CD8-positive, alpha-beta memory T cell (primary cell): Measurements from ENCODE around the gene CCDC138. TPM values are rescaled to one million over a fixed set of nuclear protein-coding genes. Genes with fewer than 3 reads are reported as not detected.

Source experiments
- CTCF ChIA-PET: fragments of 350-600 bp; sonication (Branson Sonifier 250); formaldehyde crosslinking; loops from one replicate; lab custom pipeline; 2021; ENCODE audit warnings: antibody characterized with exemption; lab: Charles Lee
- POLR2A ChIA-PET: fragments of 350-600 bp; sonication (Branson Sonifier 250); formaldehyde crosslinking; loops from one replicate; lab custom pipeline; 2021; ENCODE audit warnings: antibody characterized with exemption; lab: Charles Lee
- DNase-seq, 5 donors: peaks; one replicate each; pipeline versions ENCODE4 v3.0.0 to v3.0.0-alpha.2; 2020 to 2022; ENCODE audit warnings: mixed read lengths in 1 of 5
- H3K27ac ChIP-seq: one replicate; pipeline ENCODE4 v1.7.0; 2013; ENCODE audit warnings: low read depth, mild to moderate bottlenecking, low read length, moderate library complexity
- H3K27me3 ChIP-seq: 2 replicates; pipeline ENCODE4 v1.7.0; 2013; ENCODE audit warnings: low read length, mild to moderate bottlenecking; ENCODE audit not compliant: insufficient read depth, poor library complexity, severe bottlenecking
- H3K36me3 ChIP-seq: 2 replicates; pipeline ENCODE4 v1.7.0; 2013; ENCODE audit warnings: mild to moderate bottlenecking, low read length, moderate library complexity; ENCODE audit not compliant: insufficient read depth
- H3K4me1 ChIP-seq: 2 replicates; pipeline ENCODE4 v1.7.0; 2013; ENCODE audit warnings: mild to moderate bottlenecking, low read length, moderate library complexity; ENCODE audit not compliant: insufficient read depth
- H3K4me3 ChIP-seq: 2 replicates; pipeline ENCODE4 v1.7.0; 2013; ENCODE audit warnings: mild to moderate bottlenecking, low read length
- H3K9me3 ChIP-seq: 2 replicates; pipeline ENCODE4 v1.7.0; 2013; ENCODE audit warnings: mild to moderate bottlenecking, low read length
- H3K27ac Mint-ChIP-seq, 8 donors: one replicate each; pipeline ENCODE4 v1.8.0; 2020 to 2021; ENCODE audit warnings: mixed read lengths in 8 of 8, mild to moderate bottlenecking in 6 of 8, inconsistent platforms in 3 of 8, moderate library complexity in 3 of 8
- H3K27me3 Mint-ChIP-seq, 2 donors: one replicate each; pipeline ENCODE4 v1.8.0; 2020 to 2021; ENCODE audit warnings: mixed read lengths in 2 of 2, mild to moderate bottlenecking in 1 of 2, moderate library complexity in 1 of 2
- H3K36me3 Mint-ChIP-seq, 3 donors: one replicate each; pipeline ENCODE4 v1.8.0; 2020 to 2021; ENCODE audit warnings: mixed read lengths in 3 of 3, inconsistent platforms in 1 of 3, mild to moderate bottlenecking in 1 of 3
- H3K4me1 Mint-ChIP-seq, 3 donors: one replicate each; pipeline ENCODE4 v1.8.0; 2020 to 2021; ENCODE audit warnings: mixed read lengths in 3 of 3, inconsistent platforms in 1 of 3, mild to moderate bottlenecking in 1 of 3
- H3K4me3 Mint-ChIP-seq, 7 donors: one replicate each; pipeline ENCODE4 v1.8.0; 2020 to 2021; ENCODE audit warnings: mixed read lengths in 7 of 7, mild to moderate bottlenecking in 6 of 7, moderate library complexity in 4 of 7, inconsistent platforms in 2 of 7
- H3K9me3 Mint-ChIP-seq, 5 donors: one replicate each; pipeline ENCODE4 v1.8.0; 2020 to 2022; ENCODE audit warnings: mixed read lengths in 5 of 5, mild to moderate bottlenecking in 3 of 5, moderate library complexity in 2 of 5, inconsistent platforms in 1 of 5
- polyA plus RNA-seq: library from polyadenylated mRNA; unstranded; fragments of 300-500 nt; fragmentation: Illumina TruSeq; gene quantifications from one replicate; pipeline ENCODE4 v1.2.3, GENCODE V29; 2021
- total RNA-seq, 2 experiments: library from RNA; stranded (reverse); gene quantifications; one replicate each; pipeline ENCODE4 v1.2.3, GENCODE V29; 2021

The CCDC138 gene
- total and polyA plus RNA-seq, 3 experiments from 2014 or later, result 4.4 to 16.2 (median 12.8) TPM

GRCh38 chr2:108870069-108870644, 83.6 kb downstream of the CCDC138 start:
- Mint-ChIP-seq H3K36me3 (peaks cover 17 to 71% (median 31%) of the 10 kb centered on the region in 3 donors), H3K27me3 (no peaks in the 10 kb centered on the region), H3K9me3 (peaks cover 18 to 29% (median 27%) of the 10 kb centered on the region in 5 donors), H3K27ac (no peak overlapping the region), H3K4me1 (no peaks in the 10 kb centered on the region), H3K4me3 (no peak overlapping the region)
- CTCF ChIA-PET, result no interaction called here
- H3K27ac ChIP-seq, result no peak overlapping the region
- H3K4me1 ChIP-seq, result no peaks in the 10 kb centered on the region
- H3K4me3 ChIP-seq, result no peak overlapping the region
- POLR2A ChIA-PET, result no interaction called here
- no peak for DNase-seq
- no peaks in the 10 kb centered on the region for H3K27me3 ChIP-seq
- H3K36me3 ChIP-seq, result peaks cover 6% of the 10 kb centered on the region
- H3K9me3 ChIP-seq, result peaks cover 8% of the 10 kb centered on the region

- Histone ChIP-seq H3K27ac (no peak overlapping the region), H3K9me3 (no peaks in the 10 kb centered on the region), H3K36me3 (no peaks in the 10 kb centered on the region), H3K4me1 (no peaks in the 10 kb centered on the region), H3K4me3 (no peak overlapping the region), H3K27me3 (no peaks in the 10 kb centered on the region)
- Mint-ChIP-seq H3K36me3 (peaks cover 5 to 41% (median 7%) of the 10 kb centered on the region in 3 donors), H3K4me3 (no peak overlapping the region), H3K27me3 (peaks cover 0 to 2% of the 10 kb centered on the region in 2 donors), H3K27ac (no peak overlapping the region), H3K4me1 (no peaks in the 10 kb centered on the region), H3K9me3 (peaks cover 3 to 17% (median 11%) of the 10 kb centered on the region in 5 donors)
- DNase-seq, result no peak
- CTCF ChIA-PET, result no interaction called here
- POLR2A ChIA-PET, result no interaction called here
Observed at GRCh38 chr2:108877506-108877905, 90.9 kb downstream of the CCDC138 start.

GRCh38 chr2:108878276-108878675, 91.7 kb downstream of the CCDC138 start:
- no peak overlapping the region for H3K4me3 Mint-ChIP-seq
- Histone ChIP-seq H3K27me3 (no peaks in the 10 kb centered on the region), H3K9me3 (no peaks in the 10 kb centered on the region), H3K4me3 (no peak overlapping the region), H3K27ac (no peak overlapping the region), H3K36me3 (no peaks in the 10 kb centered on the region), H3K4me1 (no peaks in the 10 kb centered on the region)
- H3K4me1 Mint-ChIP-seq, result no peaks in the 10 kb centered on the region
- H3K9me3 Mint-ChIP-seq, result peaks cover 3 to 21% (median 13%) of the 10 kb centered on the region in 5 donors
- peaks cover 0 to 2% of the 10 kb centered on the region in 2 donors for H3K27me3 Mint-ChIP-seq
- no peak for DNase-seq
- CTCF ChIA-PET, result no interaction called here
- no peak overlapping the region for H3K27ac Mint-ChIP-seq
- POLR2A ChIA-PET, result no interaction called here
- peaks cover 5 to 40% (median 7%) of the 10 kb centered on the region in 3 donors for H3K36me3 Mint-ChIP-seq

GRCh38 chr2:108884619-108885018, 98.0 kb downstream of the CCDC138 start:
- POLR2A ChIA-PET, result no interaction called here
- peaks cover under 1 to 26% (median 5%) of the 10 kb centered on the region in 3 donors for H3K36me3 Mint-ChIP-seq
- H3K27ac Mint-ChIP-seq, result no peak overlapping the region
- H3K27ac ChIP-seq, result no peak overlapping the region
- CTCF ChIA-PET, result no interaction called here
- no peaks in the 10 kb centered on the region for H3K4me1 ChIP-seq
- no peaks in the 10 kb centered on the region for H3K27me3 ChIP-seq
- no peak for DNase-seq
- H3K9me3 Mint-ChIP-seq, result peaks cover 9 to 34% (median 30%) of the 10 kb centered on the region in 5 donors
- no peaks in the 10 kb centered on the region for H3K36me3 ChIP-seq
- no peak overlapping the region for H3K4me3 ChIP-seq
- H3K4me3 Mint-ChIP-seq, result no peak overlapping the region
- H3K27me3 Mint-ChIP-seq, result peaks cover 0 to 4% of the 10 kb centered on the region in 2 donors
- peaks cover 2% of the 10 kb centered on the region for H3K9me3 ChIP-seq
- H3K4me1 Mint-ChIP-seq, result no peaks in the 10 kb centered on the region

- Mint-ChIP-seq H3K9me3 (peaks cover 31 to 40% (median 32%) of the 10 kb centered on the region in 5 donors), H3K36me3 (peaks cover 6 to 46% (median 7%) of the 10 kb centered on the region in 3 donors), H3K4me3 (no peak overlapping the region), H3K4me1 (no peaks in the 10 kb centered on the region), H3K27me3 (peaks cover 3 to 9% of the 10 kb centered on the region in 2 donors), H3K27ac (no peak overlapping the region)
- no peak overlapping the region for H3K27ac ChIP-seq
- no peak overlapping the region for H3K4me3 ChIP-seq
- ChIA-PET POLR2A (no interaction called here), CTCF (no interaction called here)
- no peaks in the 10 kb centered on the region for H3K4me1 ChIP-seq
- H3K27me3 ChIP-seq, result no peaks in the 10 kb centered on the region
- H3K36me3 ChIP-seq, result no peaks in the 10 kb centered on the region
- H3K9me3 ChIP-seq, result peaks cover 10% of the 10 kb centered on the region
- DNase-seq, result no peak
Observed at GRCh38 chr2:108889907-108890306, 103.3 kb downstream of the CCDC138 start.

GRCh38 chr2:108893277-108893676, 106.7 kb downstream of the CCDC138 start:
- H3K27me3 Mint-ChIP-seq, result peaks cover 11 to 13% of the 10 kb centered on the region in 2 donors

GRCh38 chr2:108894766-108895165, 108.2 kb downstream of the CCDC138 start:
- no peak overlapping the region for H3K4me3 Mint-ChIP-seq
- H3K9me3 ChIP-seq, result peaks cover 7% of the 10 kb centered on the region
- H3K4me1 Mint-ChIP-seq, result no peaks in the 10 kb centered on the region
- H3K27me3 Mint-ChIP-seq, result peaks cover 9 to 20% of the 10 kb centered on the region in 2 donors
- H3K27me3 ChIP-seq, result no peaks in the 10 kb centered on the region
- no peak for DNase-seq
- ChIA-PET CTCF (interaction anchor here (0.6 to 1.1 kb wide), 2 partner anchors 12 to 615 kb away, joined by 3 read pairs; no protein-coding TSS in a partner anchor), POLR2A (interaction anchor here (0.6 kb wide), 1 partner anchor 109 kb away, joined by 3 read pairs; no protein-coding TSS in a partner anchor)
- no peak overlapping the region for H3K27ac ChIP-seq
- H3K36me3 ChIP-seq, result peaks cover 5% of the 10 kb centered on the region
- H3K4me1 ChIP-seq, result no peaks in the 10 kb centered on the region
- no peak overlapping the region for H3K4me3 ChIP-seq
- H3K27ac Mint-ChIP-seq, result no peak overlapping the region
- peaks cover 12 to 26% (median 24%) of the 10 kb centered on the region in 5 donors for H3K9me3 Mint-ChIP-seq
- peaks cover 3 to 42% (median 5%) of the 10 kb centered on the region in 3 donors for H3K36me3 Mint-ChIP-seq

More at GRCh38 chr2:108893277-108893676, 106.7 kb downstream of the CCDC138 start:
- peaks cover 10% of the 10 kb centered on the region for H3K9me3 ChIP-seq
- no peak for DNase-seq
- POLR2A ChIA-PET, result no interaction called here
- no peak overlapping the region for H3K4me3 ChIP-seq
- no peak overlapping the region for H3K27ac ChIP-seq
- H3K36me3 ChIP-seq, result peaks cover 5% of the 10 kb centered on the region
- H3K4me1 ChIP-seq, result no peaks in the 10 kb centered on the region
- H3K9me3 Mint-ChIP-seq, result peaks cover 23 to 35% (median 30%) of the 10 kb centered on the region in 5 donors
- no peak overlapping the region for H3K4me3 Mint-ChIP-seq
- no peaks in the 10 kb centered on the region for H3K27me3 ChIP-seq
- H3K4me1 Mint-ChIP-seq, result no peaks in the 10 kb centered on the region
- H3K36me3 Mint-ChIP-seq, result peaks cover 6 to 49% (median 7%) of the 10 kb centered on the region in 3 donors
- H3K27ac Mint-ChIP-seq, result no peak overlapping the region
- CTCF ChIA-PET, result no interaction called here

GRCh38 chr2:108895188-108895587, 108.6 kb downstream of the CCDC138 start:
- DNase-seq, result no peak
- Mint-ChIP-seq H3K36me3 (peaks cover 2 to 44% (median 4%) of the 10 kb centered on the region in 3 donors), H3K27ac (no peak overlapping the region), H3K4me1 (no peaks in the 10 kb centered on the region), H3K4me3 (no peak overlapping the region), H3K27me3 (peaks cover 8 to 20% of the 10 kb centered on the region in 2 donors), H3K9me3 (peaks cover 10 to 25% (median 21%) of the 10 kb centered on the region in 5 donors)
- ChIA-PET POLR2A (no interaction called here), CTCF (no interaction called here)
- H3K9me3 ChIP-seq, result peaks cover 2% of the 10 kb centered on the region
- no peaks in the 10 kb centered on the region for H3K4me1 ChIP-seq
- H3K27me3 ChIP-seq, result no peaks in the 10 kb centered on the region
- no peak overlapping the region for H3K4me3 ChIP-seq
- peaks cover 5% of the 10 kb centered on the region for H3K36me3 ChIP-seq
- H3K27ac ChIP-seq, result no peak overlapping the region
